ENCODE data around the gene CISTR. TPM values are rescaled to one million over a fixed set of nuclear protein-coding genes. Genes with fewer than 3 reads are reported as not detected.

The CISTR gene
- total RNA-seq, 4 donors from 2014 or later: not detected

GRCh38 chr12:53776872-53777271 is 25.1 kb upstream of the CISTR start:
- TF ChIP-seq POLR2A (IDR thresholded peaks at IDR 0.05): no peak
- TF ChIP-seq CTCF (IDR thresholded peaks at IDR 0.05): no peak
- intact Hi-C loops (cut with DNase I; ENCODE audit: low total_unique reads): no loop called here
- peaks cover 0 to 7% of the 10 kb centered on the region in 2 donors for H3K4me1 ChIP-seq
- H3K9me3 ChIP-seq: no peaks in the 10 kb centered on the region
- no peak overlapping the region for H3K4me3 ChIP-seq
- peak overlapping the region; percentile 82 to 89 for H3K27ac ChIP-seq
- H3K36me3 ChIP-seq: no peaks in the 10 kb centered on the region
- H3K27me3 ChIP-seq: no peaks in the 10 kb centered on the region
- DNase-seq: no peak

GRCh38 chr12:53775478-53776145 is 23.8 kb upstream of the CISTR start:
- DNase-seq: peak; percentile 64 to 70
- Histone ChIP-seq H3K27me3 (no peaks in the 10 kb centered on the region), H3K9me3 (no peaks in the 10 kb centered on the region), H3K4me1 (peaks cover 0 to 7% of the 10 kb centered on the region in 2 donors), H3K27ac (peak overlapping the region; percentile 82 to 89), H3K4me3 (no peak overlapping the region), H3K36me3 (no peaks in the 10 kb centered on the region)
- TF ChIP-seq POLR2A (IDR thresholded peaks at IDR 0.05): no peak
- TF ChIP-seq CTCF (IDR thresholded peaks at IDR 0.05): no peak
- intact Hi-C loops (cut with DNase I; ENCODE audit: low total_unique reads): no loop called here

- H3K4me3 ChIP-seq: no peak overlapping the region
- H3K36me3 ChIP-seq: no peaks in the 10 kb centered on the region
- peaks cover 0 to 4% of the 10 kb centered on the region in 2 donors for H3K4me1 ChIP-seq
- TF ChIP-seq POLR2A (IDR thresholded peaks at IDR 0.05) (no peak), CTCF (IDR thresholded peaks at IDR 0.05) (no peak)
- intact Hi-C loops (cut with DNase I; ENCODE audit: low total_unique reads): no loop called here
- H3K9me3 ChIP-seq: no peaks in the 10 kb centered on the region
- DNase-seq: no peak
- no peaks in the 10 kb centered on the region for H3K27me3 ChIP-seq
- H3K27ac ChIP-seq: no peak overlapping the region
Observed at GRCh38 chr12:53770281-53770680, 18.5 kb upstream of the CISTR start.

- Histone ChIP-seq H3K9me3 (no peaks in the 10 kb centered on the region), H3K36me3 (no peaks in the 10 kb centered on the region), H3K4me3 (no peak overlapping the region), H3K27me3 (no peaks in the 10 kb centered on the region), H3K27ac (peak overlapping the region in 1 of 2 donors; percentile 50), H3K4me1 (peaks cover 0 to 4% of the 10 kb centered on the region in 2 donors)
- intact Hi-C loops (cut with DNase I; ENCODE audit: low total_unique reads): no loop called here
- DNase-seq: no peak
- no peak for TF ChIP-seq POLR2A (IDR thresholded peaks at IDR 0.05)
- TF ChIP-seq CTCF (IDR thresholded peaks at IDR 0.05): no peak
Observed at GRCh38 chr12:53768976-53769375, 17.2 kb upstream of the CISTR start.

- TF ChIP-seq CTCF (IDR thresholded peaks at IDR 0.05) (no peak), POLR2A (IDR thresholded peaks at IDR 0.05) (no peak)
- peaks cover 0 to 4% of the 10 kb centered on the region in 2 donors for H3K4me1 ChIP-seq
- H3K4me3 ChIP-seq: no peak overlapping the region
- no peak overlapping the region for H3K27ac ChIP-seq
- intact Hi-C loops (cut with DNase I; ENCODE audit: low total_unique reads): no loop called here
- H3K9me3 ChIP-seq: no peaks in the 10 kb centered on the region
- H3K36me3 ChIP-seq: no peaks in the 10 kb centered on the region
- DNase-seq: no peak
- no peaks in the 10 kb centered on the region for H3K27me3 ChIP-seq
Observed at GRCh38 chr12:53766881-53767280, 15.1 kb upstream of the CISTR start.
